ENCODE measurements around the gene EXOC3L4.

The EXOC3L4 gene

GRCh38 chr14:103088921-103089320, 5.6 kb upstream of the EXOC3L4 start:
- TF ChIP-seq, protein P1, sequence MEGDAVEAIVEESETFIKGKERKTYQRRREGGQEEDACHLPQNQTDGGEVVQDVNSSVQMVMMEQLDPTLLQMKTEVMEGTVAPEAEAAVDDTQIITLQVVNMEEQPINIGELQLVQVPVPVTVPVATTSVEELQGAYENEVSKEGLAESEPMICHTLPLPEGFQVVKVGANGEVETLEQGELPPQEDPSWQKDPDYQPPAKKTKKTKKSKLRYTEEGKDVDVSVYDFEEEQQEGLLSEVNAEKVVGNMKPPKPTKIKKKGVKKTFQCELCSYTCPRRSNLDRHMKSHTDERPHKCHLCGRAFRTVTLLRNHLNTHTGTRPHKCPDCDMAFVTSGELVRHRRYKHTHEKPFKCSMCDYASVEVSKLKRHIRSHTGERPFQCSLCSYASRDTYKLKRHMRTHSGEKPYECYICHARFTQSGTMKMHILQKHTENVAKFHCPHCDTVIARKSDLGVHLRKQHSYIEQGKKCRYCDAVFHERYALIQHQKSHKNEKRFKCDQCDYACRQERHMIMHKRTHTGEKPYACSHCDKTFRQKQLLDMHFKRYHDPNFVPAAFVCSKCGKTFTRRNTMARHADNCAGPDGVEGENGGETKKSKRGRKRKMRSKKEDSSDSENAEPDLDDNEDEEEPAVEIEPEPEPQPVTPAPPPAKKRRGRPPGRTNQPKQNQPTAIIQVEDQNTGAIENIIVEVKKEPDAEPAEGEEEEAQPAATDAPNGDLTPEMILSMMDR (IDR thresholded peaks at IDR 0.05; ENCODE audit: insufficient read depth, low read length, missing control alignments): no peak
- ChIA-PET CTCF (no interaction called here), POLR2A (no interaction called here)
- H3K4me3 ChIP-seq (ENCODE audit: low read depth, low read length): no peak overlapping the region
- DNase-seq (ENCODE audit: low read depth, low spot score): no peak

DNA sequence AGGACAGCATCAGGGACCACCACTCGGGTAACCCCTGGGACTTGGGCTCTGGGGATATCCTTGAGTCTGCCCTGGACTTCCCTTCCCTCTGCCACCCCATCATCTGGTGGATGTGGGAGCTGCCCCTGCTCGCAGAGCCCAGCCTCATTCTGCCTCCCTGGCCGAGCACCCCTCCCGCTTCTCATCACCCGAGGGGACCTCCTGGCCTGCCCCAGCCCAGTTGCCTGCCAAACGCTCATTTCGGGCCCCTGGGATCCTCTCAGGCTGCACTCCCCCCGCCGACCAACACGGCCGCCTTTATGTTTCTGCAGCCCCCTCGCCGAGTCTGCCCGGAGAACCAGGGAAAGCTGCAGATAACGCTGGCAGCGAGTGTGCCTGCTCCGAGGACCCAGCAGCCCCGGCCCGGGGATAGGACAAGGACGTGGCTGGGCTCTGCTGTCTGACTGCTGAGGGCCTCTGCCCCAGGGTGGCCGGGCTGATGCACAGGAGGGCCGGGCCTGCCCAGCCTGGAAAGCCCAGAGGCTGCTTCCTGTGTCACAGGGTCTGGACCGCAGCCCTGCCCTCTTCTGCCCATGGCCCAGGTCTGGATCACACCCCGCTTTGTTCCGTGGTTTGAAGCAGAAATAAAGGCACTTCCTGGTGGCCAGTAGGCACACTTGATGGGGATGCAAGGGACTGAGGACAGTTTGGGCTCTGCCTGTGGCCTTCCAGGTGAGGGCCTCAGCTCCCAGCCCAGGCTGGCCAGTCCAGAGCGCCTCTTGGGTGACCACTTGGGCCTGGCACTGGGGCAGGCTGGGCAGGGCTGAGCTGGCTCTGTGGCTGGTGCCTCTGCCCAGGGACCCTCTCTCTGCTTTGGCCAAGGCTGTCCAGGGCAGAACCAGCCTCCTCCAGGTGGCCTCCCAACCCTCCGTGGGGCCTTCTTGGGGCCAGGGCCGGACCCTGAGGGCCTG, 4.9 kb upstream of the EXOC3L4 start:
- POLR2A ChIA-PET: no interaction called here
- no peak overlapping the region for H3K4me3 ChIP-seq (ENCODE audit: low read depth, low read length)
- no peak for DNase-seq (ENCODE audit: low read depth, low spot score)
- CTCF ChIA-PET: interaction anchor here (0.6 to 3.2 kb wide), 5 partner anchors 12 to 202 kb away, joined by 3 to 20 read pairs (median 3); no protein-coding TSS in a partner anchor
- TF ChIP-seq, protein P1 (IDR thresholded peaks at IDR 0.05; ENCODE audit: insufficient read depth, low read length, missing control alignments): no peak

DNA sequence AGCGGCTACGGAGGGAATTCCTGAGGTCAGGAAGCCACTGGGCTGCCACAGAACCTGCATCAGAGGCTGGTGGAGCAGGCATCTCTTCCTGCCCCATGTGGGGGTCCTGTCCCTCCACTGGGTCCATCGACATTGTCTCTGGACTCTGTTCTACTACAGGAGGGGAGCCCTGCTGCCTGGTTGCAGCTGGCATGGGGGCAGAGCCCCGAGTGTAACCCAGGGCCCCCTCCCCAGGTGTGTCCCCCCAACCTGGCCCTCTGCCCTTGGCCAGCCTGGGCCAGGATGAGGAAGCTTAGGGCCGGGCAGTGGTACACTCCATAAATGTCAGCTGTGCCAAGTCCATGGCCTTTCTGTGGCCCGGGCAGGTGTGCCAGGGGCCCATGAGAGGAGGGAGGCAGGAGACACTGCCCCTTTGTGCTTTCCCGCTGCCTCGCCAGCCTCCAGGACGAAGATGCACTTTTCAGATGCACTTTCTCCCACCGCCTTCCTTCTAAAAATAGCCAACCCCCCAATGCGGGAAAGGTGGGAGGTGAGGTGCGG, 4.0 kb upstream of the EXOC3L4 start:
- no peak for DNase-seq (ENCODE audit: low read depth, low spot score)
- H3K4me3 ChIP-seq (ENCODE audit: low read depth, low read length): no peak overlapping the region
- ChIA-PET POLR2A (no interaction called here), CTCF (interaction anchor here (0.6 to 3.2 kb wide), 11 partner anchors 7 to 396 kb away, joined by 3 to 20 read pairs (median 4); no protein-coding TSS in a partner anchor)
- TF ChIP-seq, protein P1 (IDR thresholded peaks at IDR 0.05; ENCODE audit: insufficient read depth, low read length, missing control alignments): no peak

- TF ChIP-seq, protein P1 (IDR thresholded peaks at IDR 0.05; ENCODE audit: insufficient read depth, low read length, missing control alignments): peak; percentile 42
- POLR2A ChIA-PET: no interaction called here
- H3K4me3 ChIP-seq (ENCODE audit: low read depth, low read length): peak overlapping the region; percentile 41
- no peak for DNase-seq (ENCODE audit: low read depth, low spot score)
- CTCF ChIA-PET: interaction anchor here (0.6 to 3.2 kb wide), 11 partner anchors 8 to 397 kb away, joined by 3 to 20 read pairs (median 4); no protein-coding TSS in a partner anchor
Observed at GRCh38 chr14:103091041-103091882, 3.3 kb upstream of the EXOC3L4 start.

- ChIA-PET CTCF (interaction anchor here (1.0 to 3.2 kb wide), 6 partner anchors 9 to 398 kb away, joined by 3 to 20 read pairs (median 4); no protein-coding TSS in a partner anchor), POLR2A (no interaction called here)
- no peak for DNase-seq (ENCODE audit: low read depth, low spot score)
- TF ChIP-seq, protein P1 (IDR thresholded peaks at IDR 0.05; ENCODE audit: insufficient read depth, low read length, missing control alignments): no peak
- H3K4me3 ChIP-seq (ENCODE audit: low read depth, low read length): peak overlapping the region; percentile 20; the same call in 1 of the 2 replicates
Observed at GRCh38 chr14:103091883-103092222, 2.7 kb upstream of the EXOC3L4 start.

All from AG04449 (cell line).